Retinal pigment epithelial cell (primary cell): ENCODE data around the gene HTR6.
"Not testable (repeated sequence)": the region's sequence is repeated elsewhere in the genome, so short reads cannot be mapped to it uniquely, and the experiment has no call there.

ENCODE experiments used
- DNase-seq: peaks from one replicate; pipeline ENCODE4 v3.0.0-alpha.2; 2010; ENCODE audit warnings: low read depth
- H3K4me3 ChIP-seq: 2 replicates; pipeline ENCODE4 v1.5.1; 2011; ENCODE audit warnings: mild to moderate bottlenecking, low read length, control low read depth, moderate library complexity
- CTCF ChIP-seq: conservative IDR thresholded peaks from 2 replicates; pipeline ENCODE4 v1.5.1; 2011; ENCODE audit warnings: low read depth, low read length, control low read depth, inconsistent platforms

The HTR6 gene

GRCh38 chr1:19639228-19639627 lies 25.4 kb upstream of the HTR6 start:
- TF ChIP-seq CTCF, result peak; percentile 8
- H3K4me3 ChIP-seq, DNase-seq: not testable (repeated sequence)

- no peak overlapping the region for H3K4me3 ChIP-seq
- no peak for DNase-seq
- no peak for TF ChIP-seq CTCF
Measured at GRCh38 chr1:19639999-19640362, 24.7 kb upstream of the HTR6 start.

- TF ChIP-seq CTCF, result peak; percentile 12
- H3K4me3 ChIP-seq, result no peak overlapping the region
- no peak for DNase-seq
Measured at GRCh38 chr1:19640363-19641316, 24.0 kb upstream of the HTR6 start.

GRCh38 chr1:19643121-19643520 lies 21.6 kb upstream of the HTR6 start:
- no peak for DNase-seq
- no peak overlapping the region for H3K4me3 ChIP-seq
- no peak for TF ChIP-seq CTCF

DNA sequence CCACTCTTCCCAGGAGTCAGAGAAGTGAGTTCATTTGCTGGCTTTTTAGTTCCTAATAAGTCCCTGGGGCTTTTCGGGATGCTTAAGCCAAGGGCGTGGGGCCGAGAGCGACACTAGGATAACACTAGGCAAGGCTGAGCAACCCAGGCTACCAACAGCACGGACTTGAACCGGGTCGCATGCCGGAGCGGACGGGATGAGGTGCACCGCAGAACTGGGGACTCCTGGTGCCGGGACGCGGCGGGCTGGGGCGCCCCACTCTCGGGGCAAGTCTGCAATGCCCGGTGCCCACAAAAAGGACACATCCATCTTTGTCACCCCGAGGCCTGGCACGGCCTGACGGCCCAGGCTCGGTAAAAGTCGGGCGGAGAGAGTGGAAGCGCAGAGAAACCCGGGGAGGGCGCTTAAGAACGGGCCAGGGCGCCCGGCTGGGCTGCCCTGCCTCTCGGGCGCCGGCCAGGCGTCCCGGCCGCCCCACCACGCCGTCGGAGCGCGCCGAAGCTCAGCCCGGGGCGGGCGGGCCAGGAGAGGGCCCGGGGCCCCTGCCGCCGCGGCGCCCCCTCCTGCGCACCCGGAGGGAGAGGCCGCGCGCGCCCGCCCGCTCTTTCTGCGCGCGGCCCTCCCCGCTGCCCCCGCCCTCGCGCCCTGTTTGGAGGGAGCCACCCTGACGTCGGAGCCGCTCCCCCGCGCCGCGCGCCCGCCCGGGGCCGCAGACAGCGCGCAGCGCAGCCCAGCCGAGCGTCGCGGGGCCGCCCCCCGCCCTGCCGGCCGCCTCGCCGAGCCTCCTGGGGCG lies 20.9 kb upstream of the HTR6 start, which contains the start of gene NBL1:
Gene NBL1 (plus strand): TSS at position 710 of the 793 bp plus-strand sequence. CDS start 10,720 bp downstream, outside the sequence.
- no peak for TF ChIP-seq CTCF
- peak within 1 kb of the TSS; percentile 53 for H3K4me3 ChIP-seq
- no peak for DNase-seq

DNA sequence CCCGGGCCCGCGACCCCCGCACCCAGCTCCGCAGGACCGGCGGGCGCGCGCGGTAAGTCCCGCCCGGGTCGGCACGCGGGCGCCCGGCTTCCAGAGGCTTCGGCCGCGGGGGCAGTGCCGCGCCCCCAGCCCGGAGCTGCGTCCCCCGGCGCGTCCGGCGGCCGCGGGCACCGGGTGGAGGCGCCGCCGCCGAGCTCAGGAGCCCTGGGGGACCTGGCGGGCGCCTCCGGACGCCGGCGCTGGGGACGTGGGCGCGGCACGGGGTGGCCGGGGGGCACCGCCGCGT lies 20.3 kb upstream of the HTR6 start:
- H3K4me3 ChIP-seq, result peak overlapping the region; percentile 53
- TF ChIP-seq CTCF, result no peak
- DNase-seq, result no peak
